ENCODE results near the gene CLSTN1.

Gene CLSTN1

GRCh38 chr1:9850442-9851162 is 26.8 kb upstream of the CLSTN1 start:
- DNase-seq = no peak

GRCh38 chr1:9849691-9850441 is 26.1 kb upstream of the CLSTN1 start:
- no peak for DNase-seq

GRCh38 chr1:9848022-9848421 is 24.3 kb upstream of the CLSTN1 start:
- no peak for DNase-seq

DNA sequence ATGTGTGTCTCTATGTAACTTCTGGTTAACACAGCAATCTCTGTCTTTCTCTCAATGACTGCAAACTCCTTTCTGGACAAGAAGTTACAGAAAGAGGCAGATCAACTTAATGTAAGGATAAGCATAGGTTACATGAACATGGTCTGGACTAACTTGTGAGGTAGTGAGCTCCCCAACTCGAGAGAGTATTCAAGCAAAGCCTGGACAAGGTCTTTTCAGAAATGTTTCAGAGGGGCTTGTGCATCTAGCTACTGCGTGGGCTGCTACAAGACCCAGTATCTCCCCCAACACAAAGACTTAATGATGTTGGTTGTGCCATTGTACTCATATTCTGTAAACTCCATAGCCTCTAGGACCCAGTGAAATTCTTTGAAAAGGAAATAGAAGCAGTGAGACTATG is 23.5 kb upstream of the CLSTN1 start:
- no peak for DNase-seq

- no peak for DNase-seq
These were observed 22.9 kb upstream of the CLSTN1 start for GRCh38 chr1:9846611-9847171.

- DNase-seq = no peak
These were observed 22.1 kb upstream of the CLSTN1 start for GRCh38 chr1:9845914-9846313.

- no peak for DNase-seq
These were observed 21.0 kb upstream of the CLSTN1 start for GRCh38 chr1:9844756-9845155.

DNA sequence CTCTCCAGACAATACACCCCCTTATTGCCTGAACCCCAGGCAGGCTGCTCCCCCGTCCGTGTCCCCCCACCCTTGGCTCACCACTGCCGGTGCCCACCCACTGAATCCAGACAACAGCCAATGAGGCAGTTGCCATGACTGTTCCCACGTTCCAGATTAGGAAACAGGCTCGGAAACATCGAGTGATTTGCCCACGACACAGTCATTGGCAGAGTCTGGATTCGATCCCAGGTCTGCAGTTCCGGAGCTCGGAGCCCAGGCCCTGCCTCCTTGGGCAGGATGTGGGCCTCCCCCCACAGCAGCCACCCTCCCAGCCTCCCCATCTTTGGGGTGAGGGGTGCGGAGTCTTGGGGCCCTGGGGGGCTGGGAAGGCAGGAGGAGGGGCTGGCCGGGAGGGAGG is 20.3 kb upstream of the CLSTN1 start:
- DNase-seq = no peak

DNA sequence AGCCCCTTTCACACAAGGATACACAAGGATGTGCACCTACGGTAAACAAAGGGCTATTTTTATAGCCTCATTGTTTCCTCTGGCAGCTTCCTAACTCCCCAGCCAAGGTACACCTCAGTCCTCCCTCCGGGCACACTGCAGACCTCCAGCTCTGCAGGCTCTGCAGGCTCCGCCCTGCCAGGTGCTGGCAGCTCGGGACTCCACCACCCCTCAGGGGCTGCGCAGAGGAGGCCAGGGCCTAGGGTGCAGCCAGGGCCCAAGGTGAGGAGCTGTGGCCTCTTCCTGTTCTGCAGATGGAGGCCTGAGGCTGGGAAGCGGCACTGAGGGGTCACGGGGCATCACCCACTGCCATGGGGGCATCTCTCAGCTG is 19.8 kb upstream of the CLSTN1 start:
- DNase-seq = no peak

DNA sequence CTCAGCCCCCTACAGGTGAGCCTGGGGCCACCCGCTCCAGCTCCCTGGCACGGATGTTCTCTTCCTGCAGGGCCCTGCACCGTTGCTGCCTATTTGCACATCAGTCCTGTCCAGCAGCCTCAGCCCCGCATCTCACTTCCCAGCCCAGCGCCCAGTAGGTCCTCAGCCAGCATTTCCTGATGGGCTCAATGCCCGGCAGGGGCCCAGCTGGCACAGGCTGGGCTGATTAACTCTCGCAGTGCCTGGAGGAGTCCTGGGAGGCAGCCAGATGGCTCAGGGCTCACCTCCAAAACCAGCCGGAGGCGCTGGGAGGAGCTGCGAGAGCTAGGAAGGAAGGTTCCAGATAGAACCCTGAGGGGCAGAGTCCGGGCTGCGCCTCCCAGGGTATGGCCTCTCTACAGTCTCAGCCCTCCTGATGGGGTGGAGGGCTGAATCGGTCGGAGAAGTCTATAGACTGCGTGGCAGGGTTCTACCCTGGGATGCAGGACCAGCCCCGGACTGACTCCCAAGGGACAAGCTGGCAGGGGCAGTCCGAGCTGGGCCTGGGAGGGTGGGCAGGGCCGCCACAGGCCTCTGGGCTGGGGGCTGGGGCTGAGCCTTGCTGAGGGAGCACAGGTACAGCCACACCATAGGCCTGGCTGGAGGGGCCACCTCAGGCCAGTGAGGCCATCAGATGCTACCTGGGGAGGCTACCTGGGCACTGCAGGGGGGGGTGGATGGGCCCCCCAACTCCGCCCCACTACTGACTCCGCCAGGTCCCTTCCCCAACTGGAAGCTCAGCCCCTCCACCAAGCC is 19.2 kb upstream of the CLSTN1 start:
- peak; percentile 97 for DNase-seq

GRCh38 chr1:9842073-9842711 is 18.4 kb upstream of the CLSTN1 start:
- peak; percentile 97 for DNase-seq

DNA sequence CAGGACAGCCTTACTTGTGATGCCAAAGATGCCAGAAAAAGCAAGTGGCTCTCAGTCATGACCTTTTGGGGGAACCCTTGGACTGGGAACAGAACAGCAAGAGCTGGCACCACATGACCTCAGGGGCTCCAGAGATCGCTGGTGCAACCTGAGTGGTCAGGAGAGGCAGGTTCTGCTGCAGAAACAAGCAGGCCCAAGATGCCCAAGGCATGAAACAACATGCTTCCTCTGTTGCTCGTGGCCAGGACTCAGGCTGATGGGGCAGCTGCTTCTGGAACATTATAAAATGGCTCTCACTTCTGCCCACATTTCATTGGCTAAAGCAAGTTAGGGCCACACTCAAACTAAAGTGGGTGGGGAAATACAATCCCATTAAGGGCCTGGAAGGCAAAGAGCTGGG is 17.7 kb upstream of the CLSTN1 start:
- no peak for DNase-seq

- DNase-seq = peak; percentile 100
These were observed 16.4 kb upstream of the CLSTN1 start for GRCh38 chr1:9840176-9840575.

- no peak for DNase-seq
These were observed 15.2 kb upstream of the CLSTN1 start for GRCh38 chr1:9838946-9839345.

GRCh38 chr1:9836632-9836960 is 12.8 kb upstream of the CLSTN1 start:
- DNase-seq = peak; percentile 46

DNA sequence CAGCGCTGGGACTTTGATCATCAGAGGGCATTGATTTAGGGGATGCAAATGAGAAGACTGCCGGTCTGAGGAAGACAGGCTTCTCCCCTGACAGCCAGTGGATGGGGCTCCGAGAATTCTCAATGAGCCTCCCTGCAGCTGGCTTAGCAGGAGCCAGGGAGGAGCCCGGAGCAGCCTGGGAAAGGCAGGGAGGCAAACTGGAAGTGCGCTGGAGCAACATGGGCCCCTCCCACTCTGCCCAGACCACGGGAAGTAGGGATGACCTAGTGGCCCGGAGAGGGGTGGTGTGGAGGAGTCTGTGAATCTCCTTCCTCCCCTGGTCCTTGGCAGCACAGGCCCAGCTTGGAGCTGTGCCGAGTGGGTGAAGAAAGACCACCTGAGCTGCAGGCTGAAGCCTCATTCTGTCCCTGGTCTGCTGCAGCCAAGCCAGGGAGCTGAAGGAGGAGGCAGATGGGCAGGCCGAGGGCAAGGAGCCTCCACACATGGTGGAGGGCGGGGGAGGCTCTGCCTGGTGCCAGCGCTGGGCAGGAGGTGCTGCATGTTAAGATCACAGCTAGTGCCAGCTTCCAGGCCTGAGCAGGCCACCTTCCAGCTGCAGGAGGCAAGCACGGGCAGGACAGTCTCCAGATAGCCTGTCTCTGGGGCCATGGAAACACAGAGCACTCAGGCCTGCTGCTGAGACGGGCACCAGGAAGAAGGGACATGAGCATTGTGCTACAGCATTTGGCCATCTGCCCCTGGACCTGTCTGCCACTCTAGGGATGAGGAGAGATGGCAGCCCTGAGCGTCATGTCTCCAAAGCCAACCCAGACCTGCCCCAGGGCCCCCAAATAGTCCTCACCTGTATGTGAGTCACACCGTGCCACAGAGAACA is 12.2 kb upstream of the CLSTN1 start:
- peak; percentile 98 for DNase-seq

DNA sequence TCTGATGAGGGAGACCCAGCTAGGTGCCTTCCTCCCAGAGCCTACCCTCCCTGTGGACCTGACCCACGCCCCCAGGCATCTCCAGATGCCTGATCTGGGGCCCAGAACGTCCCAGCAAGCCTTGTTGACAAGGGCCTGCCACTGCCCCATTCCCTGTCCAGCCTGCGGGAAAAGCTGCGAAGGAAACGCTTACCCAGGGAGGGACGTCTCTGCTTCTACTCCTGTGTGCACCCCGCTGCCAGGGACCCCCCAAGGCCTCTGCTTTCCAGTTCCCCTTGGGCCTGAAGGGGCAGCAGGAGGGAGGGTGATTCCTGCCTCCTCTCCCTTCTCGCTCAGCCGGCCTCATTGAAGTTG is 11.6 kb upstream of the CLSTN1 start:
- DNase-seq = no peak

DNA sequence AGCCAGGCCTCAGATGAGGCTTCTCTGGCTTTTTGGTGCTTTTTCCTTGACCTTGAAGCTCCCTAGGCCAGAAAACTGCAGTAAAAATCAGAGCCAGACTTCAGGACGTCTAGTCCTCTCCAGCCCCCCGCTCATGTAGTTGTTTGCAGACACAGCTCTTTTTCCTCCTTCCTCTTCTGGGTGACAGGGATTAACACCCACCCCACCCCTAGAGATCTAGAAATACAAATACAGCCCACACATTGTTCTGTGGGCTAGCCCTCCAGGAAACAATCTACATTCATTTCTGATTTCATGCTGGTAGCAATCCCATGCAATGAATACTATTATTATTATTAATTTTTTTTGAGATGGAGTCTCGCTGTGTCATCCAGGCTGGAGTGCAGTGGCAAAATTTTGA is 9.9 kb upstream of the CLSTN1 start:
- DNase-seq = no peak

DNA sequence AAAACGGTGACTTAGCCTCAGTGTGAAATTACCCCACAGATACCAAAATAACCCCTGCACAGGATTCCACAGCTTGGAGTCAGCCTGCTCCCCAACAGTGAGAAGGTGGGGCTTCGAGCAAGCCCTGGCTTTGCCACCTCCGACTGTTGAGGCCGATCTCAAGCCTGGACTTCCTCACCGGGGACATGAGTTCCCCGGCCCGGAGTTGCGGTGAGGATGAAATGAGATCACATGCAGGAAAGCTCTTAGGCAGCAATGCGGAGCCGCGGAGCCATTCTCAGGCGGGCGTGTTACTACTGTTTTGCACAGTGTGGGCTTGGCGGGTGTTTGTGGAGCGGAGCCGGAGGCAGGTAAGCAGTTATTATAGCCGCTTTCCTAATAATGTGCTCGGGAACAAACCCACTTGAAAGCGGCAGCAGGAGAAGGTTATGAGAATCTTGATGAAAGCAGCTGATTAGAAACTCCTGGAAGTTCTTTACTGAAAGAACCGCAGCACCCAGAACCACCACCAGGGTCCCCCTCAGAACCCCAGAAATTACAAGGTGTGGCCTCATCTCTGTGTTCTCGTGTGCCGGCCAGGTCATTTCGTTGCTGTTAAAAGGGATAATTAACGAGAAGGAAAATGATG is 3.9 kb upstream of the CLSTN1 start:
- DNase-seq = no peak

DNA sequence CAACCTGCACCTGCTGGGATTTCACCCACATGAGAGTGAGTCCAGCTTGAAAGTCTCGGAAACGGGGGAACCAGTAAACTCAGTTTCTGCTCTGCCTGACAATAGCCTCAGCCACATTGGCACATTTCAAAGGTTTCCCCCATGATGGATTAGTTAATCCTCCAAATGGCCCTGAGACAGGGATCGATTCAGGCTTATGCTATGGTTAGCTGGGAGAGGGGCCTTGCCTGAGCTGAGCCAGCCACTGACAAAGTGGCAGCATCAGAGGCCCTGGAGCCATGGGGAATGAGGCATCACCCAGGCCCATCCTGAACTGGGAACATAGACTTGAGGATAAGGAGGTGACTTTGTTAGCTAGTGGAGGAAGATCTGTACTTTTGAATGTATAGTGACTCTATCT is 2.9 kb upstream of the CLSTN1 start:
- no peak for DNase-seq

- no peak for DNase-seq
These were observed 2.3 kb upstream of the CLSTN1 start for GRCh38 chr1:9826087-9826486.

All from NCI-H446 treated with DMSO at 0.1 percent for 48 hours (cell line).